HG03342 (cell line): ENCODE measurements around the gene MTCH2.
A peak's percentile ranks its signal among the peaks of the same experiment; 100 is the strongest.
"Not testable (repeated sequence)": the region's sequence is repeated elsewhere in the genome, so short reads cannot be mapped to it uniquely, and the experiment has no call there.

Experiments used
- ATAC-seq: cut with Tn5 transposase; IDR thresholded peaks from one replicate; pipeline ENCODE4 v1.9.1; 2021; ENCODE audit warnings: mild to moderate bottlenecking, moderate library complexity; ENCODE audit not compliant: unreplicated experiment

The MTCH2 gene

DNA sequence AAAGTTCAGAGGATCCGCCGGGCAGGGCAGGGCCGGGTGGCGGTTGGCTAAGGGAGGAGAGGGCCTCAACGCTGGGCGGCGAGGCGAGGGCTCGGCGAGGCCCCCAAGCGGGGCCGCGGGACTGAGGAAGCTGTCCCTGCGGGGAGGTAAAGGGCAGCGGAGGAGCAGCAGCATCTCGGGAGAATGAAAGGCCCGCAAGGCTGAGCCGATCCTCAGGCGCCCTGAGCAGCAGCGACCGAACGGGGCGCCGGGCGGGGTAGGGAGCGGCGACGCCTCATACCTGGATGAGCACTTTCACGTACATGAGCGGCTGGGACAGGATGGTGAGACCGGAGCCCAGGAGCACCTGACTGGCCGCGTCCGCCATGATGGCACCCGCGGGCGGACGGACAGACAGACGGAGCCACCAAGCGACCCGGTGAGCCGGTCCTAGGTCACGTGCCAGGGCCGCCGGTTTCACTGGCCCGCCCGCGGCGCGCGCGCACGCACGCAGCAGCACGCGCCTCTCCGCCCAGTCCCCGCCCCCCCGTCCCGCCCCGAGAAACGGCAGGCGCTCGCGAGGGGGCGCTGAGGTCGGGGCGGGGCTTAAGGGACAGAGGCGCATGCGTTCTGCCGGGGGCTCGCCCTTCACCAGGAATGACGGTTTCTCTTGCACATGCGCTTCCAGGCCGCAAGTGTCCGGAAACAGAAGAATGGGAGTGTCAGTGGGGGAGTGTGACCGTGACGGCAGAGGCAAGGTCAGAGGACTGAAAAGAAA, at the start of gene MTCH2:
Gene MTCH2 (minus strand): TSS at position 461 of the 757 bp plus-strand sequence. CDS start 94 bp downstream, at position 367.
- ATAC-seq = peak; percentile 89

DNA sequence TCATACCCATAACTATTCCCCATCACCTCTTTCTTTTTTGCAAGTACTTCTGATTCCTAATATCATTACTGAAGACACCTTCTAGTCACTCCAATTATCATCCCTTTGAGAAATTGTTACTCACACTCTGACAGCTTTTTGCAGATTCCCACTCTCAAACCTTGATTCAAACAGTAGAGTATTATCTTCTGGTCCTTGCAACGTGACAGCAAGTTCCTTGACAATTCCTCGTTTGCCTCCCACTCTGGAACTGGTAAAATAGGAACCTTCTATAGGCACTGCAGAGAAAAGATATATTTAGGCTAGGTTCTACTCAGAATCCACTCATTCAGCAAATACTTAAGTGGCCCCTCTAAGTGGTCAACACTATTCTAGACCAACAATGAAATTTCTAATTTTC, 49.6 kb upstream of the MTCH2 start:
- ATAC-seq = no peak

DNA sequence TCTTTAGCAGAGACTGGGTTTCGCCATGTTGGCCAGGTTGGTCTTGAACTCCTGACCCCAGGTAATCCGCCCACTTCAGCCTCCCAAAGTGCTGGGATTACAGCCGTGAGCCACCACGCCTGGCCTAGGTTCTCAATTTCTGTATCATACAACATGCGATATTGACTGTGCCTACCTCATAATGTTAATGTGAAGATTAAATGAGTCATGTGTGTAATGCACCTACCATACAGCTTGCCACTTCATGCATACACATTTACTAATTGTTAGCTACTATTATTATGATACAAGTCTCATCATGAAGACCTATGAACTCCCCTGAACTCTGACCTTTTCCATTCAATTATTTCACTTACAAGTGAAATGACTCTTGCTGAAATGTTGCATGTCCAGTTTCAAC, 47.1 kb upstream of the MTCH2 start:
- no peak for ATAC-seq

DNA sequence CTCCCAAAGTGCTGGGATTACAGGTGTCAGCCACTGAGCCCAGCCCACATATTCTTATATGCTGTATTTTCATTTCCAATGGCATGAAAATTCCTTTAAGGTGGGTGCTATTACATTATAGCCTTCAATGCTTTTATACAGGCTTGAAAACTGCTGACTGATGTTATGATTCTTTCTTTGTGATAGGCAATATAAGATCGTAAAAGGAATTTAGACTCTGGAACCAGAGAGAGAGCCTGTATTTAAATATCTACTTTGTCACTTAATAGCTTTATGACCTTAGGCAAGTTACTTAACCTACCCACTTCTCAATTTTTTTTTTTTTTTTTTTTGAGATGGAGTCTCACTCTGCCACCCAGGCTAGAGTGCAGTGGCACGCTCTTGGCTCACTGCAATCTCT, 46.6 kb upstream of the MTCH2 start:
- no peak for ATAC-seq

DNA sequence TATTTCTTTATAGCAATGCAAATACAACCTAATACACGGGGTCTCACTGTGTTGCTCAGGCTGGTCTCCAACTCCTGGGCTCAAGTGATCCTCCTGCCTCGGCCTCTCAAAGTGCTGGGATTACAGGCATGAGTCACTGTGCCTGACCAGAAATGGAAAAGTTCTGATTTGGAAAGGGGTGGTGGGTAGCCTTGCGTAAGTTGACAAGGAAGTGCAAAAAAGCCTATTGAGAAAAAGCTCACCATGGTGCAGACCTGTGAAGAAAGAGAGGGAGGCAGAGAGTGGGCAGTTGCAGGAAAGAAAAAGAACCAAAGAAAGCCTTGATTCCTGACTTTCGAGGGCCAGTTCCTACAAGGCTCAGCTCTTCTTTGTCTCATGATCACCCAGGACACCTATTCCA, 45.8 kb upstream of the MTCH2 start:
- ATAC-seq = no peak

DNA sequence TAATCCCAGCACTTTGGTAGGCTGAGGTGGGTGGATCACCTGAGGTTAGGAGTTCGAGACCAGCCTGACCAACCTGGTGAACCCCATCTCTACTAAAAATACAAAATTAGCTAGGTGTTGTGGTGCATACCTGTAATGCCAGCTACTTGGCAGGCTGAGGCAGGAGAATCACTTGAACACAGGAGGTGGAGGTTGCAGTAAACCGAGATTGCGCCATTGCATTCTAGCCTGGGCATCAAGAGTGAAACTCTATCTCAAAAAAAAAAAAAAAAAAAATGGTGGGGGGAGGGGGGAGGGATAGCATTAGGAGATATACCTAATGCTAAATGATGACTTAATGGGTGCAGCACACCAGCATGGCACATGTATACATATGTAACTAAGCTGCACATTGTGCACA, 44.3 kb upstream of the MTCH2 start:
- ATAC-seq = not testable (repeated sequence)

DNA sequence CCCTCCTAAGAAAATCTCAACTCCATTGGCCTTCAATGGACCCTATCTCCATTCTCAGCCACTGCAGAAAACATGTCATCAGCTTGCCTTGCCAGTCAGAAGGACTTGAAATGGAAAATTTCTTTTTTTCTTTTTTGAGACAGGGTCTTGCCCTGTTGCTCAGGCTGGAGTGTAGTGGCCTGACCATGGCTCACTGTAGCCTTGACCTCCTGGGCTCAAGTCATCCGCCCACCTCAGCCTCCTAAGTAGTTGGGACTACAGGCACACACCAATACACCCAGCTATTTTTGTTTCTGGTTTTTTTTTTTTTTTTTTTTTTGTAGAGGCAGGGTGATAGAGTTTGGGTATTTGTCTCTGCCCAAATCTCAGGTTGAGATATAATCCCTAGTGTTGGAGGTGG, 43.8 kb upstream of the MTCH2 start:
- ATAC-seq = no peak

DNA sequence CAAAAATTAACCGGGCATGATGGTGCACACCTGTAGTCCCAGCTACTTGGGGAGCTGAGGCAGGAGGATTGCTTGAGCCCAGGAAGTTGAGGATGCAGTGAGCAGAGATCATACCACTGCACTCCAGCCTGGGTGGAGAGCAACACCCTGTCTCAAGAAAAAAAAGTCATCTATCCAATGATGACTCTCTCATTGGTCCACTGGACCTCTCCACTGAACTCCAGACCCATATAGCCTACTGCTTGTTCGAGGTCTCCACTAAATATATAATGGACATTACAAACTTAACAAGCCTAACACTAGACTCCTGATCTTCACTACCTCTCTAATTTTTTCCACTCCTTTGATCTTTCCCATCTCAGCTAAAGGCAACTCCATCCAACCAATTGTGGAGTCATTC, 33.5 kb upstream of the MTCH2 start:
- ATAC-seq = no peak

DNA sequence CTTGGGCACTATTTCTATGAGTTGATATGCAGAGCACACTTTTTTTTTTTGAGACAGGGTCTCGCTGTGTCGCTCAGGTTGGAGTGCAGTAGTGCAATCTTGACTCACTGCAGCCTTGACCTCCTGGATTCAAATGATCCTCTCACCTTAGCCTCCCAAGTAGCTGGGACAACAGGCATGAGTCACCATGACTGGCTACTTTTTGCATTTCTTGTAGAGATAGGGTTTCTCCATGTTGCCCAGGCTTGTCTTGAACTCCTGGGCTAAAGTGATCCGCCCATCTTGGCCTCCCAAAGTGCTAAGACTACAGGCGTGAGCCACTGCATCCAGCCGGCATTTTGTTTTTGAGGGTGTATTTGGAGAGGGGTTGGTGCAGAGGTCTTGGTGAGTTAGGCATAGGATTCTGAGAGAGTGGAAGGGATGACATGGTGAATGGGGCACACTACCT, 29.9 kb upstream of the MTCH2 start:
- no peak for ATAC-seq

DNA sequence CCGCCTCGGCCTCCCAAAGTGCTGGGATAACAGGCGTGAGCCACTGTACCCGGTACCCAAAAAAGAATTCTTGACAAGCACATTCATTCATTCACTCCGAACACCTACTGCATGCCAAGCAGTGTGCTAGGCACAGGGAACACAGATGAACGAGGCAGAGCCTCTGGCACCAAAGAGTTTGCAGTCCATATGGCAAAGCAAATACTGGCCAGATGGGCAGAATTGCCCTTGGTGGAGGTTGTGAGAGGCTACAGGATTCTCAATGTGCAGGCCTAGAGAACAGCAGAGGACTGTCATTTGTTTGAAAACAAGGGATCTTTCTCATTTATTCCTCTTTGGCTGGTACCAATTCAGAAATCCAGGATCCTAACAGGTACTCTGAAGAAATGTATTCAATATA, 27.5 kb upstream of the MTCH2 start:
- ATAC-seq = no peak

DNA sequence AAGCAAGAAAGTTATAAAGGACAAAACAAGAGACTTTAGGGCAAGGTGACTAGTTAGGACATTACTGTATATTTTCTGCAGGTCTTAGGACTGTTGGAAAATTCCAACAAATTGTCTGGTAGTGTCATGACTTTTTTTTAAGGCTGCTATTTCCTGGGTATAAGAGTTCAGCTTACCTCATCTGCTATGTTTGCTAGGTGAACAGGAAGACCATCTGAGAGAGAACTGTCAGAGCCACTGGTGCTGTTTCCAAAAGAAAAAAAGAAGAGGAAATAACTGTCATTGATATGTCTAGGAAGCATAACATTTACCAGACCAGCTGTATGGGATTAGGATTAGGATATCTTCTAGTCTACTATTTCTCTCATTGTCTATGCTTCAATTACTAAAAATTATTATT, 26.3 kb upstream of the MTCH2 start:
- no peak for ATAC-seq

DNA sequence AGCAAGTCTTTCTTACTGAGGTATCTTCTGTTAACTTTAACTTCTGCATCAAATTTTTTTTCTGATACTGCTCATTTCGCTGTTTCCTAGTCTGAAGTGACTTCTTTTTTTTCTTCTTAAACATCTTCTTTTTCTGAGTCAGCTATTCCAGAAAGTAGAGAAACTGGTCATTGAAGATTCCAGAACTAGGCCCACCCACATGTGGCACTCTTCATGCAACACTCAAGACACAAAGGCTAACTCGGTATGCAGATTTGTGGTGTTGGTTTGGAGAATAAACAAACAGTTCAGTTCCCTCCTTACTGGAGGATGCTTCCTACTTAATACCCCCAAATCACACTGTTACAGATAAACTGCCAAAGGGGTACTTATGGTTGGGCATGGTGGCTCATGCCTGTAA, 25.2 kb upstream of the MTCH2 start:
- ATAC-seq = no peak

DNA sequence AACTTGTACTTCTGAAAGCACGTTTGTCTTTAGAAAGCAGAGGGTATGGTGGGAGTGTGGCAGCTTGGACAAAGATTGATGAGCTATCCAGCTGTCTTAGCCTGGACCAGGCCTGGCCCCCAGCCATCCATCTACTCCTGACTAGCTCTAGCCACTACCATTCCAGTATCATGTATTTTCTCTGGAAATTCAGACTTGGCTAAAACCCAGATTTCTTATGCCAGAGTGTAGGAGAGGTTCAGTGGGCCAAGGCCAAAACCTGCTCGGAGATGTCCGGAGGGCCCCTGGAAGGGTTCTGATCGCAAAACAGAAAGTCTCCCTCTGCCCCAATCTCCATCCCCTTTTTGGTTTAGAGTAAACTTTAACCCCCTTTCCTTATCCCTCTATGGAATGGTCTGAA, 24.8 kb upstream of the MTCH2 start:
- no peak for ATAC-seq

DNA sequence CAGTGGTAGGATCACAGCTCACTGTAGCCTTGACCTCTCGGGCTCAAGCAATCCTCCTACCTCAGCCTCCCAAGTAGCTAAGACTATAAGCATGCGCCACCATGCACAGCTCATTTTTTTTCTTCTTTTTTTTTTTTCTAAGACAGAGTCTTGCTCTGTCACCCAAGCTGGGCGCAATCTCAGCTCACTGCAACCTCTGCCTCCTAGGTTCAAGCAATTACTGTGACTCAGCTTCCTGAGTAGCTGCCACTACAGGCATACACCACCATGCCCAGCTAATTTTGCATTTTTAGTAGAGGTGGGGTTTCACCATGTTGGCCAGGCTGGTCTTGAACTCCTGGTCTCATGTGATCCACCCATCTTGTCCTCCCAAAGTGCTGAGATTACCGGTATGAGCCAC, 22.6 kb upstream of the MTCH2 start:
- ATAC-seq = not testable (repeated sequence)

DNA sequence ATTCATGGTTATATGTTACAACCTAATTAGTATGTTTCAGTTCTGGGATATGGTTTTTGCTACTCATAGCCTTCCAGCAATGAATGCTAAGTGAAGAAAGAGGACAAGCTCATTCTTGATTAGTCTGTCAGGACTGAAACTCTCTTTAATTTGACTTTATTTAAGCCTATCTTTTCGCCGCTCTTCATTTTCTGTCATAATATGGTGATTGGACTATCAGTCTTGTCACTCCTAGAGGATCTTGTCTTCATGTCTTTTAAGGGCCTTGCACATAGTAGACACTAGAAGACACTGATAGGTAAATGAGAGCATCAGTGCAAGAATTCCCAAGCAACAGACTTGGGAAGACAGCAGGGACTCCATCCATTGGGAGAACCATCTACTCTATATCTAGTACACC, 18.9 kb upstream of the MTCH2 start:
- ATAC-seq = no peak

DNA sequence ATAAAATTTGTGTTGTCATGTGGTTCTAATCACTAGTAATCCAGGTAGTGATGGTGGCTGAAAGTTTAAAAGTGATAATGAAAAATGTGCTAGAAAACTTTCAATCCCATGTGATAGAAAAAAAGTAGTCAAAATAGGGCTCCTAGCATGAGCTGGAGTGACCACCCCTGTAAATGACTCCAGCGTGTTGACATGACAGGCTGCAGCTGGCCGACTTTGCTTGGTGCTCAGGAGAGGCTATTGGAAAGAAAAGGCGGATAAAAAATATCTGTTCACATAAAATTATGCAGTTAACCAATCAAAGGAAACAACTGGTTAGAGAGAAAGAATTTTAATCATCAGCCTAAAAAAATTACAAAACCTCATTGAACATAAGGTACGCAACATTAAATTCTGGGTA, 16.9 kb upstream of the MTCH2 start:
- no peak for ATAC-seq

DNA sequence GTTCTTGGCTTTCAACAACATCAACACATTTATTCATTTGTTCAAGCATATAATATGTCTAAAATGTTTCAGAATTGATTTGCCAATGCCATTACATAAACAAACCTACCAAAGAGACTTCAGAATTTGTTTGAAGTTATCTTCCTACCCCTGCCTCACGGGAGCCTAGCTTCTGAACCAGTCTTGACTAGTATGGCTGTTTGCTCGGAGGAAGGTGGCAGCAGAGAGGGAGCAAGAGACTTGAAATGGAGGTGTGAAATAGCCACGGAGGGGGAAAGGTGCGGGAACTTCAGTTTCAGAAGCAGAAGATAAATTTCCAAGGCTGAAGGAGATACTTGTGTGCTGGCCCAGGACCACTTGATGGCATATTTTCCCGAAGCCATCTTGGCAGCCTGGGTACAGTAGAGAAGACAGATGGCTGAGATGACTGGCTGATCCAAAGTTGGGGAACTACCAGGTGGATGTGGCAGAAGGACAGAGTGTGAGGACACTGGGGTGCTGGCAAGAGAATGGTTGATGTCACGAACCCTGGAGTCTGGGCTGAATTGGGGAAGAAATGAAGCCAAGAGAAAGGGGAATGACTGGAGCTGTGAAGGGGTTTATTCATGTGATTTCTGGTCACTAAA, 14.0 kb upstream of the MTCH2 start:
- no peak for ATAC-seq

DNA sequence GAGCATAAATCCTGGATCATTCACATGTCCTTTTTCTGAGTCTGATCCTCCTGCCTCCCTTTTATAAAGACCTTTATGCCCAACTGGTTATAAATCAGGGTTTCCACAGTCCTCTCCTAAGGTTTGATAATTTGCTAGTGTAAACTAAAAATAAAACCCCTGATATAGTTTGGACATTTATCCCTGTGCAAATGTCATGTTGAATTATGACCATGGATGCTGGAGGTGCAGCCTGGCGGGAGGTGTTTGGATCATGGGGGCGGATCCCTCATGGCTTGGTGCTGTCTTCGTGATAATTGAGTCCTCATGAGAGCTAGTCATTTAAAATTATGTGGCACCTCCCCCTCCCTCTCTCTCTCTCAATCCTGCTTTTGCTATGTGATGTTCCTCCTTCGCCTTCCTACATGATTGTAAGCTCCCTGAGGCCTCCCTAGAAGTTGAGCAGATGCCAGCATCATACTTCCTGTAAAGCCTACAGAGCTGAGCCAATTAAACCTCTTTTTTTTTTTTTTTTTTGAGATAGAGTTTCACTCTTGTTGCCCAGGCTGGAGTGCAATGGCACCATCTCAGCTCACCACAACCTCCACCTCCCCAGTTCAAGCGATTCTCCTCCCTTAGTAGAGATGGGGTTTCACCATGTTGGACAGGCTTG, 9.6 kb upstream of the MTCH2 start:
- no peak for ATAC-seq

DNA sequence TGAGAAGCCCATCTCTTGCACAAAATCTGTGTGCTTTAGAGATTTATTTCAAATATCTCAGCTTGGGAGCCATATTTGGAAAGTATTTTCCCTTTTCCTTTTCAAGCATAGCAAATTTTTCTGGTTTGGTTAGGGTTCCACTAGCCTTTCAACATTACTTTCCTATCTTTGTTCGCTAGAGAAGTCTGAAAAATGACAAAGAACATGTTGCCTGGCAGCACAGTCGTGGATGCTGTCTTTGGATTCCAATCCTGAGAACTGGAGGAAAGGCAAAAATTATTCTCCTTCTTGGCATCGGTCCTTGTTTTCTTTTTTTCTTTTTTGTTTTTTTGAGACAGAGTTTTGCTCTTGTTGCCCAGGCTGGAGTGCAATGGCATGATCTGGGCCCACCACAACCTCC, 6.9 kb upstream of the MTCH2 start:
- no peak for ATAC-seq

DNA sequence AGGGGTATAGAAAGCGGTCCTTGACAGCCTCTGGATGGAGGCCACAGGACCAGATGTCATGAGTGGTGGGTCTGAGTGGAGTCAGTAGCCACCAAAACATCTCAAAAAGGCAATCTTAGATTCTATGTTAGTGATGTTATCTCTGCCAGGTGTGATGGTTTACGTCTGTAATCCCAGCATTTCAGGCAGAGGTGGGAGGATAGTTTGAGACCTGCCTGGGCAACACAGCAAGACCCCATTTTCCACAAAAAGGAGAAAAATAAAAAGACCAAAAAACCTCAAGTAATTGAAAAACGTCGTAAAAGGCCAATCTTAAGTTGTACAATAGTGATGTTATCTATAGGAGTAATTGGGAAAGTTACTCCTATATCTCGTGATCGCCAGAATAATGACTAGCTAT, 3.7 kb upstream of the MTCH2 start:
- no peak for ATAC-seq

DNA sequence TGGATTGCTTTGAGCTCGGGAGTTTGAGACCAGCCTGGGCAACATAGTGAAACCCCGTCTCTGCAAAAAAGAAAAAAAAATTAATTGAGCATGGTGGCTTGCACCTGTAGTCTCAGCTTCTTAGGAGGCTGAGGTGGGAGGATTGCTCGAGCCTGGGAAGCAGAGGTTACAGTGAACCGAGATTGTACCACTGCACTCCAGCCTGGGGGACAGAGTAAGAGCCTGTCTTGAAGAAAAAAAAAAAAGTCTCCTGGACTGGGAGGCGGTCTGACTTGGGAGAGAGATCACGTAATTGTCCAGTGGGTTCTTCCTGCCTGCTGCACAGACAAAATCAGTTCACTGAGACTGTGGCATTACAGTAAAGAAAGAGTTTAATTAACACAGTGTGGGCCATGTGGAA, 3.1 kb upstream of the MTCH2 start:
- no peak for ATAC-seq

DNA sequence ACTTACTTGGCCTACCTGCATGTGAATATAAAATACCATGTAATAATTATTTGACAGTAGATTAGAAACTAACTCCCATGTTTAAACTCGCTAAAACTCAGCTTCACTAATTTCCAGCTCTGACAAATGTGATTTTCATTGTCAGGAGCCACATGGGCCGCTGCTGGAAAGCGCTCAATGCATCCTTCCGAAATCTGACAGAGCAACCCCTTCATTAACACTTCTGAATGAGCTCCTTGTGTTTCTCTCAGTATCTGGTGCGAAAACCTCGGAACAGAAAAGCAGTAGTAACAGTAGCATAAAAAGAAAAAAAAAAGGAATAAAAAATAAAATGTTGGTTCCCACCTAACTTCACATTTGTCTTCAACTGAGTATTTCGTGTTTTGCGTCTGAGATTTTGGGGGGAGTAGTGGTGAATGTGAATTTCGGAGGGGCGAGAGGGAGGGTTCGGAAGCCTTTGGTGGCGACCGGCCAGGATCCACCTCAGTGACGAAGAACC, 710 bp downstream of the MTCH2 start:
- ATAC-seq = no peak
